Thoracic aorta (tissue), 2 donors: ENCODE results near the gene SLC6A19. TPM values are rescaled to one million over a fixed set of nuclear protein-coding genes. Genes with fewer than 3 reads are reported as not detected.

ENCODE experiments used
- ATAC-seq: fragments of 150-250 bp; one replicate; pipeline ENCODE4 v1.8.0; 2017; ENCODE audit warnings: low read depth; ENCODE audit not compliant: insufficient number of reproducible peaks, low FRiP score
- DNase-seq: peaks from one replicate; pipeline ENCODE4 v3.0.0-alpha.2; 2020; ENCODE audit warnings: low spot score
- H3K27ac ChIP-seq, 2 donors: fragments of 200-600 bp; sonication (generic); 1 replicate in 1 of 2; 2 replicates in 1 of 2; pipeline ENCODE4 v1.5.1; 2016; ENCODE audit warnings: mild to moderate bottlenecking in 2 of 2, moderate library complexity in 2 of 2
- H3K27me3 ChIP-seq: fragments of 200-600 bp; sonication (generic); replicated peaks from 2 replicates; pipeline ENCODE4 v1.6.0; 2016; ENCODE audit warnings: mild to moderate bottlenecking; ENCODE audit not compliant: insufficient read depth
- H3K36me3 ChIP-seq: fragments of 200-600 bp; sonication (generic); one replicate; pipeline ENCODE4 v1.5.1; 2016
- H3K4me1 ChIP-seq, 2 donors: fragments of 200-600 bp; sonication (generic); 1 replicate in 1 of 2; 2 replicates in 1 of 2; pipeline versions ENCODE4 v1.5.1 to v1.6.0; 2016; ENCODE audit warnings: low read depth in 2 of 2, mild to moderate bottlenecking in 1 of 2; ENCODE audit not compliant: control insufficient read depth in 1 of 2
- H3K4me3 ChIP-seq: fragments of 200-600 bp; sonication (generic); 2 replicates; pipeline ENCODE4 v1.5.1; 2016; ENCODE audit warnings: mild to moderate bottlenecking
- H3K9me3 ChIP-seq: fragments of 200-600 bp; sonication (generic); 2 replicates; pipeline ENCODE4 v1.5.1; 2016
- total RNA-seq, 2 donors: library from RNA; depleted of rRNA; stranded (reverse); fragments of >200 nt; gene quantifications; one replicate each; pipeline versions ENCODE4 v1.1.0 to v1.2.3, GENCODE V29; 2016
- TF ChIP-seq, protein P1 (sequence below): fragments of 200-600 bp; sonication (generic); IDR thresholded peaks from one replicate; pipeline ENCODE4 v1.5.1; 2019; ENCODE audit warnings: antibody characterized with exemption

The SLC6A19 gene
- total RNA-seq = not detected

DNA sequence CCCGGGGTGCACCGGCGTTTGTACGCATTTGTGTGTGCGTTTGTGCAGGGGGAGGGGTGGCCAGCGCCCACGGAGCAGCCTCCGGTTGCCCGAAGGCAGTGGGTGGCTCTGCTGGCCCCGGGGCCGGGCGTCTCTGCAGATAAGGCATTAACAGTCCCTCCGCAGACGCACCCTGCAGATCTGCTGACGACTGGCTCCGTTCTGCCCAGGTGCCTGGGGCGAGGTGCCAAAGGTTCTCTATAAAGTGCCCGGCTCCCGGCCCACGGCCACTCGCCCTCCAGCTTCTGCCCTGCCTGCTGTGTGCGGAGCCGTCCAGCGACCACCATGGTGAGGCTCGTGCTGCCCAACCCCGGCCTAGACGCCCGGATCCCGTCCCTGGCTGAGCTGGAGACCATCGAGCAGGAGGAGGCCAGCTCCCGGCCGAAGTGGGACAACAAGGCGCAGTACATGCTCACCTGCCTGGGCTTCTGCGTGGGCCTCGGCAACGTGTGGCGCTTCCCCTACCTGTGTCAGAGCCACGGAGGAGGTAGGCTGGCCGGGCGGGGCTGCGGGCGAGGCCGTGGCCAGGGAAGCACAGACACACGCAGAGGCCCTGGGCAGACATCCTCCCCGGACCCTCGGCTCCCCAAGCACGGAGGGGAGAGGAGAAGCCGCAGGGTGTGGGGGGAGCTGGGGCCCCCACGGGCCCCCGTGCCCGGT, at the start of gene SLC6A19:
Gene SLC6A19 (plus strand): TSS at position 269 of the 699 bp plus-strand sequence. CDS start 56 bp downstream, at position 325.
- ATAC-seq (no peak), DNase-seq (no peak)
- no peaks in the 10 kb centered on the region for H3K36me3 ChIP-seq
- no peaks in the 10 kb centered on the region for H3K4me1 ChIP-seq
- no peak within 1 kb of the TSS for H3K27ac ChIP-seq
- TF ChIP-seq, protein P1, sequence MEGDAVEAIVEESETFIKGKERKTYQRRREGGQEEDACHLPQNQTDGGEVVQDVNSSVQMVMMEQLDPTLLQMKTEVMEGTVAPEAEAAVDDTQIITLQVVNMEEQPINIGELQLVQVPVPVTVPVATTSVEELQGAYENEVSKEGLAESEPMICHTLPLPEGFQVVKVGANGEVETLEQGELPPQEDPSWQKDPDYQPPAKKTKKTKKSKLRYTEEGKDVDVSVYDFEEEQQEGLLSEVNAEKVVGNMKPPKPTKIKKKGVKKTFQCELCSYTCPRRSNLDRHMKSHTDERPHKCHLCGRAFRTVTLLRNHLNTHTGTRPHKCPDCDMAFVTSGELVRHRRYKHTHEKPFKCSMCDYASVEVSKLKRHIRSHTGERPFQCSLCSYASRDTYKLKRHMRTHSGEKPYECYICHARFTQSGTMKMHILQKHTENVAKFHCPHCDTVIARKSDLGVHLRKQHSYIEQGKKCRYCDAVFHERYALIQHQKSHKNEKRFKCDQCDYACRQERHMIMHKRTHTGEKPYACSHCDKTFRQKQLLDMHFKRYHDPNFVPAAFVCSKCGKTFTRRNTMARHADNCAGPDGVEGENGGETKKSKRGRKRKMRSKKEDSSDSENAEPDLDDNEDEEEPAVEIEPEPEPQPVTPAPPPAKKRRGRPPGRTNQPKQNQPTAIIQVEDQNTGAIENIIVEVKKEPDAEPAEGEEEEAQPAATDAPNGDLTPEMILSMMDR = no peak
- no peak within 1 kb of the TSS for H3K4me3 ChIP-seq
- H3K9me3 ChIP-seq = no peaks in the 10 kb centered on the region
- no peaks in the 10 kb centered on the region for H3K27me3 ChIP-seq

DNA sequence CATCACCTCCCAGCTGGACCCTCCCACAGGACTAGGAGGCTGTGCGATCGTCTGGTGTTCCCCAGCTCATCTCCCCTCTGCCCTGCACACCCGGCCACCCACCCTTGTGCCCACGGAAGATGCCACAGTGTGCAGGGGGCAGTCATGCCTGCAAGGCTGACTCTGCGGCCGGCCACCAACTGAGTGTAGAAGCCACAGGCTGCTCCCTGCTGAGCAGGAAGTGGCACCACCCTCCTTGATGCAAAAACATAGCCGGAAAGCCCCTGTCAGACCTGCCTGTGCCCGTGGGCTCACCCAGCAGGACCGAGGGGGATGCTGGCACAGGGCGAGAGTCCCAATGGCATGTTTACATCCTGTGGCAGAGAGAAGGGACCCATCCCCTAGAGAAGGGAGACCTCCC, 49.2 kb upstream of the SLC6A19 start:
- no peak for ATAC-seq
- TF ChIP-seq, protein P1 = no peak
- H3K4me1 ChIP-seq = no peaks in the 10 kb centered on the region
- H3K36me3 ChIP-seq = no peaks in the 10 kb centered on the region
- DNase-seq = no peak
- no peaks in the 10 kb centered on the region for H3K9me3 ChIP-seq
- no peak overlapping the region for H3K4me3 ChIP-seq
- H3K27me3 ChIP-seq = peaks cover 6% of the 10 kb centered on the region
- no peak overlapping the region for H3K27ac ChIP-seq

DNA sequence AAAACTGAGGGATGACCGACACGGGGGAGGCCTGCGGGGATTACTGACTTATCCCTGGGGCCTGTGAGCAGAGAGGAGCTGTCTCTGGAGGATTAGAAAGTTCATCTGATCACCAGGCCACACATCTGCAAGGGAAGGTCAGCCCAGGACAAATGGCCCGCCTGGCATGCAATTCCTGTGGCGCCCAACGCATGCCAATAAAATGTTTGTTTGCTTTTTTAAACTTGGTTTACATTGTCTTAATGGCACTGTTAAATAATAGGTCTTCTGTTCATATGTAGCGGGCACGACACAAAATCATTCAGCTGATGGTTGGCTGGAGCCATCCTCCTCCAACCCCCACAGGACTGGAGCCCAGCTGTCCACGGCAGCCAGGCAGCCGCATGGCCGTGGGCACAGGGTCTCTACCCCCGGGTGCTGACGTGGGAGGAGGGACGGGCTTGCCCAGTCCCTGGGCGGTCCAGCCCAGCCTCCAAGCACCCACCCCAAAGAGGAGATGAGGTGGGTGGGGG, 48.6 kb upstream of the SLC6A19 start:
- H3K9me3 ChIP-seq = no peaks in the 10 kb centered on the region
- DNase-seq (no peak), ATAC-seq (no peak)
- no peaks in the 10 kb centered on the region for H3K4me1 ChIP-seq
- TF ChIP-seq, protein P1 = no peak
- H3K27ac ChIP-seq = no peak overlapping the region
- no peaks in the 10 kb centered on the region for H3K36me3 ChIP-seq
- no peak overlapping the region for H3K4me3 ChIP-seq
- H3K27me3 ChIP-seq = peaks cover 6% of the 10 kb centered on the region

DNA sequence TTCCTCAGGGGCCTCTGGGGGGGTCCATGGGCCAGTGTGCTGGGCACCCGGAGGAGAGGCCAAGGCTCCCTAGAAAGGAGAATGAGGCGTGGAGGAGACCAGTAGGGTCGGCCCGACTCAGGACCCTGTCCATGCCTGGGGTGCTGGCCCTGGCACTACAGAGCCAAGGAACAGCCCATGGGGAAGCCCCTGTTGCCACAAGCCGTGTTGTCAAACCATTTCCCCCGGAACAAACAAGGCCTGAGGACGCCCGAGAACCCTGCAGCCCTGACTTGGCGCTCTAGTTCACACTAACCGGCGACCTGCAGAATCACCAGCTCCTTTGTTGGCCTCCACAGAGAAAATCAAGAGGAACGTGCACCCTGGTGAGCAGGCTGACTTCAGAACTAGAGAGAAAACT, 48.0 kb upstream of the SLC6A19 start:
- TF ChIP-seq, protein P1 = no peak
- Histone ChIP-seq H3K36me3 (no peaks in the 10 kb centered on the region), H3K4me1 (no peaks in the 10 kb centered on the region), H3K27me3 (peaks cover 6% of the 10 kb centered on the region), H3K27ac (no peak overlapping the region), H3K4me3 (no peak overlapping the region), H3K9me3 (no peaks in the 10 kb centered on the region)
- ATAC-seq (no peak), DNase-seq (no peak)

DNA sequence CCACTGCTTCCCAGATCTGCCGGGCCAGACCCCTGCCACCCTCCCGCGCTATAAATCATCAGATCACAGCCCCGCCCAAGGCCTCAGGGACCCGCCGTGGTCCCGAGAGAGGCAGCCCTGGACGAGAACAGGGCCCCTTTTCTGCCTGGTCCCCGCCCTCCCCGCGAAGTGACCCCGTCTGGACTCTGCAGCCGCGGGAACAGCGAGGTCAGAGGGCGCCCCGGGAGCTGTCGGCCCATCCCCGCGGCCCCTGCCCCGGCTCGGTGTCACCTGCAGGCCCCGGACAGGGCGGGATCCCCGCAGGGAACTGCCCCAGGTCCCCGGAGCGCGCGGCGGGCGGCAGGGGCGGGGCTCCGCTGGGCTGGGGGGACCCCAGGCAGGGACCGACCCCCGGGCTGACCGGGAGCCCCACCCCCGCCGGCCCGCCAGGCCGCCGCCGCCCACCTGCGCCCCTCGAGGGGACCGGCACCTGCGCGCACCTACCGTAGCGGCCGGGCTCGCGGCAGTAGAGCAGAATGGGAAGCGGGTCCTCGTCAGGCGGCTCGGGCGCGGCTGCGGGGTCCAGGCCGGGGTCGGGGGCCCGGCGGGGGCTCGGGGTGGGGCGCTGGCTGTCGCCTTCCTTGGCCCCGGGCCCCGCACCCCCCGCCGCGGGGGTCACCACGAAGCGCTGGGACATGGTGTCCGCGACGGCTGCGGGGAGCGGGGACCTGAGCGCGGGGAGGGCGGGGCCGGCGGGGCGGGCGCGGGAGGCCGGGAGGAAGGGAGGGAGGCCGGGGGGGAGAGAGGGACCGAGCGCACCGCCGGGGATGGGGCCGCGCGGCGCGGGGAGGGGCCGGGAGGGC, 46.0 kb upstream of the SLC6A19 start:
- H3K4me3 ChIP-seq = no peak overlapping the region
- H3K36me3 ChIP-seq = no peaks in the 10 kb centered on the region
- H3K27me3 ChIP-seq = peaks cover 4% of the 10 kb centered on the region
- H3K4me1 ChIP-seq = no peaks in the 10 kb centered on the region
- no peaks in the 10 kb centered on the region for H3K9me3 ChIP-seq
- H3K27ac ChIP-seq = no peak overlapping the region
- ATAC-seq (no peak), DNase-seq (no peak)
- TF ChIP-seq, protein P1 = no peak
